DMS53 treated with DMSO at 0.1 percent for 48 hours (cell line): ENCODE measurements around the gene ZNF653.

ENCODE experiments used
- DNase-seq: peaks from one replicate; lab custom pipeline; 2025; ENCODE audit not compliant: unreplicated experiment; lab: John Stamatoyannopoulos, UW

The ZNF653 gene

DNA sequence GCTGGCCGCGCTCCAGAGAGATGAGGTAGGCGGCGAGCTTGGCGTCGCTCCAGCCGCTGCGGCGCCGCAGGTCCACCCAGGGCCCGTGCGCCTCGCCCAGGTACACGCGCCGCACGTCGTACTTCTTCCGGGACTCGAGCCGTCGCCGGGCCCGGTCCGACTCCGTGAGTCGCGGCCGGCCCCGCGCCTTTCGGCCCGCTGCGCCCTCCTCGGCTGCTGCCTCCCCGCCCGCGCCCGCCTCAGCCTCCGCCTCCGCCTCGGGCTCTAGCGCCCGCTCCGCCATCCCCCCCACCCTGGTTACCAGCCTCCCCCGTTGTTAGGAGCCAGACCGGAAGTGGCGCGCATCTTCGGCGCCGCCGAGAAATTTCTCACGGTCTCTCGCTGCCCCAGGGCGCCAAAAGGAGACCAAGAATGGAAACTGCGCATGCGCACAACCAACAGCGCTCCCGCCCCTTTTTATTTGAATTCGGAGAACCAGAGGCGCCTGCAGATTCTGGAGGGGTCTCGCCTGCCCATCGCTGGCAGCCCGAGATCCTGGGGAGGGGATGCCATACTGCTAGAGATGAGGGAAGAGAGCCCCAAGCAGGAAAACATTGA lies at the start of gene ZNF653:
ZNF653 (minus strand) TSS at position 336 of the 597 bp plus-strand sequence; CDS start at position 283, 53 bp downstream.
- DNase-seq, result peak; percentile 77

DNA sequence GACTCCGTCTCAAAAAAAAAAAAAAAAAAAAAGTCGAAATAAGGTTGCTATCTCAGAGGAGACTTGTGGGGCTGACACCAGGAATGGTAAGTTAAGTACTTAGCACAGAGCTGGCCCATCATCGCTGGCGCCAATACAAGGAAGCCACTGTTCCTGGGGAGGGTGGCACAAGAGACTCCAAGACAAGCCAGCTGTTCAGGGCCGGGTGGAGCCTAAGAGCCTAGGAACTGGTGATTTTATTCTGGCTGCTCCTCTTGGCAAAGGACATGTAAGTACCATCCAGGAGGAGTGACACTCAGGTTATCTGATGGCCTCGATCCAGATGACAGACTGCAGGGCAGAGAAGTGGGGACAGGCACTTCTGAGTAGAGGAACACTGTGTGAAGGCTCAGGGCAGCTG lies 49.6 kb upstream of the ZNF653 start:
- no peak for DNase-seq

DNA sequence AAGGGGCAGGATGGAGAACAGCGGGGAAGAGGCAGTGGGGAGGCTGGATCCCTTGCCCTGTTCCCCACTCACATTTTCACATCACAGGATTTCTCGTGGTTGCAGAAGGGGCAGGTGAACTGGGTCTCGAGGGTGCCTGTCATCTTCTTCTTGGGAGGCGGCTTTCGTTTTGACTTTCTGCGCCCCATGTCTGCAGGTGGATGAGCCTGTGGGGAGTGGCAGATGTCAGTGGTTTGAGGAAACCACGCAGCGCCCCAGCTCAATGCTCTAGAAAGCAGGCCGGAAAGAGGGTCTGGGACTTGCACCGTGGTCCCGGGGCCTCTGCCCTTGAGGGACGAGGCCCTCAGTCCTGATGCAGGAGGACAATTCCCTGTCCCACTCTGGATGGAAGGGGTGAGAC lies 48.5 kb upstream of the ZNF653 start:
- no peak for DNase-seq

GRCh38 chr19:11552666-11553372 lies 47.2 kb upstream of the ZNF653 start:
- no peak for DNase-seq

GRCh38 chr19:11551603-11552235 lies 46.1 kb upstream of the ZNF653 start:
- DNase-seq, result no peak

GRCh38 chr19:11550265-11550664 lies 44.6 kb upstream of the ZNF653 start:
- no peak for DNase-seq

- no peak for DNase-seq
Observed at GRCh38 chr19:11549386-11549953, 43.8 kb upstream of the ZNF653 start.

GRCh38 chr19:11547929-11548700 lies 42.5 kb upstream of the ZNF653 start:
- no peak for DNase-seq

DNA sequence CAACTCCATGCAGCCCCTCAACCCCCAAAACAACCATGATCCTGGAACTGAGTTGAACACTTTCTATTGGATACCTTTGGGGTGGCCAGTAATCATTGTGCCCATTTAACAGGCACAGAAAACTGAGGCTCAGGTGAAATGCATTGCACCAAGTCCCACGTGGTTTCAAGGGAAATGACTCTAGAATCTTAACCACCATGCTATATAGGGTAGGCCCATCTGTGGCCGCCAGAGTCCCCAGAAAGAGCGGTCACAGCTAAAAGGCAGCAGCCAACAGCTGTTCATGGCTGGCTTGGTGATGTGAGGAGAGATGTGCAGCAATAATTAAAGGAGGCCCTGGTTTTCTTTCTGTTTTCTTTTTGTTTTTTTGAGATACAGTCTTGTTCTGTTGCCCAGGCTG lies 35.6 kb upstream of the ZNF653 start:
- no peak for DNase-seq

- DNase-seq, result no peak
Observed at GRCh38 chr19:11540645-11541044, 35.0 kb upstream of the ZNF653 start.

DNA sequence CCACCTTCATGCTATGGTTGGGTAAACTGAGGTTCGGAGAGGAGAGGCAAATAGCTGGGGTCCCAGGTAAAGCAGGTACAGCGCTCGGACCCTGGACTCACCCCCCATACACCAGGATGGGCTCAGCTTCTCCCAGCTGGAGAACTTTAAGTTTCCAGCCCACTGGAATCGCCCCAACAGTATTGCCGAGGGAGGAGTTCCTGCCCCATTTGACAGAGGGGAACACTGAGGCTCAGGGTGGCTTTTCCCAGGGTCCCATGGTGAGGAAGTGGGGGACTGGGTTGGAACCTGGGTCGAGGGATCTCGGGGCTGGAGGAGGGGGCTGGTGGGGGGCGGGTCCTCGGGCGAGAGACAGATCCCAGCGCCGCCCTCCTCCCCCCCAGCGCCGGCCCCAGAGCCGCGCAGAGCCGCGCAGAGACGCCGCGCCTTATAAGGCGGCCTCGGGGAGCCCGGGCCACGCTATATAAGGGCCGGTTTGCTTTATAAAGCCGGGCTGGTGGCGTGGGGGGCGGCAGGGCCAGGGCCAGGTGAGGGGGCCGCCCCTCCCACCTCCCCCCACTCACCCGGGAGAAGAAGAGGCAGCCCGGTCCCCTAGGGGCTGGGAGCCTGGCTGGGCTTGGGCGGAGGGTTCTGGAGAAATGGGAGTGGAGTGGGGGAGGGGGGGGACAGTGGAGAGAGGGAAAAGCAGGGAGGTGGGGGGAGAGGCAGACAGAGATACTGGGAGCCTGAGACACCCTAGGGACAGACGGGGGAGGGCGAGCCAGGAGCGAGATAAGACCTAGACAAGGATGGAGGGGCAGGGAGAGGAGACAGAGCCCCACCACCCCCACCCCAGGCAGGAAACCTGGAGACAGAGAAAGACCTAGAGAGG lies 34.1 kb upstream of the ZNF653 start:
- no peak for DNase-seq

- DNase-seq, result no peak
Observed at GRCh38 chr19:11538232-11539036, 32.8 kb upstream of the ZNF653 start, which contains the start of gene CNN1. Gene CNN1 (plus strand): TSS chr19:11538851. CDS start chr19:11538928, 77 bp downstream.

DNA sequence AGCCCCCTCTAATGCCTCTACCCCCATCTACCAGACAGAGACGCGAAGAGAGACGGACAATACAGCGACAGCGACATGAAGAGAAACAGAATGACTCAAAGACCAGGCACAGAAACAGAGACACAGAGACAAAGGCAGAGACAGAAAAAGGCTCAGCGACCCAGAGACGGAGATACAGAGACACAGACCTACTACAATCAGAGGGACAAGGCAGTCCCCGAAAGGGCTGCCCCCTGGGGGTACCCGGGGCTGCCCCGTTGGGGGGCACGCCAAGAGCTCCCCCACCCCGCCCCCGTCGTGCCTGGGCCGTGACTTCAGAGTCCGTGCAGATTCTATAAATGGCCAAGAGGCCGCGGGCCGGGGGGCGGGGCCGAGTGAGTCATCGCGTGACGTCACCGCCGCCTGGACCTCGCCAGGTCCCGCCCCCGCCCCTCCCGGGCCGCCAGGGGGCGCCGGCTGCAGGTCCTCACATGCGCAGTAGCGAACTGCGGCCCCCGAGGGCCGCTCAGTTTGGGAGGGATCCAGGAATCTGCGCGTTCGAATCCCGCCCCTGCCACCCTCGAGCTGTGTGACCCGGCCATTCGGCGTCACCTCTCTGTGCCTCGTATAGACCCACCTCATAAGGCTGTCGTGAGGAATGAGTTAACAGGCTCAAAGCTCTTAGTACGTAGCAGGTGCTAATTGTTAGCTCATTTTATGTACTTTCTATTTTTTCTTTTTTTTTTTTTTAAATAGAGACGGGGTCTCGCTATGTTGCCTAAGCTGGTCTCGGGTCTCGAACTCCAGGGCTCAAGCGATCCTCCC lies 30.4 kb upstream of the ZNF653 start:
- DNase-seq, result peak; percentile 59

- DNase-seq, result no peak
Observed at GRCh38 chr19:11534948-11535347, 29.3 kb upstream of the ZNF653 start.

DNA sequence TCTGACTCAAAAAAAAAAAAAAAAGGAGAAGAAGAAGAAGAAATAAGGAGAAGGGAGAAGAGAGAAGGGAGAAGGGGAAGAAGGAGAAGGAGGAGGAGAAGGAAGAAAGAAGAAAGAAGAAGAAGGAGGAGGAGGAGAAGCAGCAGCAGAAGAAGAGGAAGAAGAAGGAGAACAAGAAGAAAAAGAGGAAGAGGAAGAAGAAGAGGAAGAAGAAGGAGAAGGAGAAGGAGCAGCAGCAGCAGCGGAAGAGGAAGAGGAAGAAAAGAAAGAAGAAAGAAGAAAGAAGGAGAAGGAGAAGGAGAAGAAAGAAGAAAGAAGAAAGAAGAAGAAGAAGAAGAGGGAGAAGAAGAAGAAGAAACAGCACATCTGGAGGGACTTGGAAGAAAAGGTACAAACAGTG lies 28.9 kb upstream of the ZNF653 start:
- no peak for DNase-seq

DNA sequence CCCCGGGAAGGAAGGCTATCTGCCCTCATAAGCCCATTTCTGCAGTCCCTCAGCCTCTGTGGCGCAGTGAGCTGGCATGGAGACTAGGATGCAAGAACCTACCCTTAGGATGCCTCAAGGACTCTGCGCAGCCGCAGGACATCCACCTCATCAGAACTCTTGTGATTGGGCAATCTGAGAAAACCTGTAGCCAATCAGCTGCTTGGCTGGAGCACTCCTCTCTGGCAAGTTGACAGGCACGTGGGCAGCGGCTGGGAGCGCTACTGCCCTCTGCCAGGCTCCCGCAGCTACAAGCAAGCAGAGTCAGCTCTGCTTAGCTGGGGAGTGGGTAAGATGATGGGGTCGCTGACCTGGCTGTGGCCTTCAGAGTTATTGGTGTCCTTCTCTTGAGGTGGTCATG lies 24.8 kb upstream of the ZNF653 start:
- peak; percentile 89 for DNase-seq

DNA sequence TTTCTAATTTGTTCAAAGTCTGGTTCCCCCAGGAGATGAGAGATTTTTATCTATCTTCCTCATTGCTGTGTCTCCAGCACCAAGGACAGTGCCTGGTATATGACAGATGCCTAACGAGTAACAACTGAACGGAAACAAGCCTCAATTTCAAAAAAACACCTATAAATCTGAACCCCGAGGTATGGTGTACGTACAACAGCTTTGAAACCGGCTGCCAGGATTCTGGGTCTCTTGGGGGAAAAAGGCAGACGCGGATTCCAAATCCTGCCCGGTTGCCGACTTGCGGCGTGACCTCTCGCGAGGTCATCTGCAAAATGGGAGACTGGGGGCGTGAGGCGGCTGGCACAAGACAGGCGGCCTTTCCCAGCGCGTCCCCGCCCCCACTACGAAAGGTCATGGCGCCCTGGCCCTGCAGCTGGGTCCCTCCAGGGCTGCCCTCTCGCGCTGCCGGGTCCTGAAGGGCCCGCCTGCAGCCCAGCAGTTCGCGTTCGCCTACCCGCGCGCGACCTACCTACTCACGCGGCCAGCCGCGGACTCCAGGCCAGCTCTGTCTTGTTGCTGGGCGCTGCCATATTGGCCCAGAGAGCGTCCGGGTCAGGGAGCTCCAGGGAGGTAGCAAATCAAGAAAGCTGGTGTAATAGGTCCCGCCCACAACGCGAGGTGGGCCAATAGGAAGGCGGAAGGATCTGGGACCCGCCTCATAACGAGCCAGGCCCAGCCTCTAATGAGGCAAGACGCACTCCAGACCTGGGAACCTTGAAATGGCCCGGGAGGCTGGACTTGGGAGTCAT lies 23.1 kb upstream of the ZNF653 start, which contains the start of gene ECSIT:
ECSIT (minus strand) TSS at position 584 of the 791 bp plus-strand sequence. CDS start 9,964 bp downstream, outside the sequence.
- peak; percentile 91 for DNase-seq

- DNase-seq, result no peak
Observed at GRCh38 chr19:11519138-11519537, 13.5 kb upstream of the ZNF653 start.
